ENCODE data around the gene PIGQ. TPM values are rescaled to one million over a fixed set of nuclear protein-coding genes. Genes with fewer than 3 reads are reported as not detected.

Gene PIGQ
- total RNA-seq, 1 donor from 2014 or later: 53.1 TPM

GRCh38 chr16:526181-527014 is 43.4 kb upstream of the PIGQ start:
- H3K9me3 Mint-ChIP-seq: no peaks in the 10 kb centered on the region
- H3K4me1 Mint-ChIP-seq: peaks cover 43% of the 10 kb centered on the region
- peak overlapping the region; percentile 86 for H3K4me3 Mint-ChIP-seq
- POLR2A ChIA-PET: interaction anchor here (0.6 to 1.6 kb wide), 10 partner anchors 41 to 1151 kb away, joined by 3 to 8 read pairs (median 3); partner anchors contain the start of genes JPT2, METTL26 and NHLRC4
- H3K27ac Mint-ChIP-seq: peak overlapping the region; percentile 82
- CTCF ChIA-PET: interaction anchor here (1.3 kb wide), 1 partner anchor 134 kb away, joined by 3 read pairs; no protein-coding TSS in a partner anchor
- no peak for ATAC-seq (ENCODE audit: low read depth)
- H3K36me3 Mint-ChIP-seq (ENCODE audit: low read depth): no peaks in the 10 kb centered on the region
- no peak for DNase-seq
- no peak for TF ChIP-seq CTCF (IDR thresholded peaks at IDR 0.05)
- no peaks in the 10 kb centered on the region for H3K27me3 Mint-ChIP-seq
- intact Hi-C loops (cut with micrococcal nuclease): loop anchor here (1.0 to 5.0 kb wide), 11 partner anchors 41 to 1086 kb away; partner anchors contain the start of genes AXIN1, CRAMP1, IFT140 and JMJD8

GRCh38 chr16:527015-527903 is 42.5 kb upstream of the PIGQ start, which contains the start of gene CAPN15:
Gene CAPN15 (plus strand): TSS chr16:527712. CDS start chr16:546839, 19,127 bp downstream.
- H3K27me3 Mint-ChIP-seq: no peaks in the 10 kb centered on the region
- H3K27ac Mint-ChIP-seq: peak within 1 kb of the TSS; percentile 82
- no peaks in the 10 kb centered on the region for H3K9me3 Mint-ChIP-seq
- intact Hi-C loops (cut with micrococcal nuclease): loop anchor here (1.0 to 5.0 kb wide), 11 partner anchors 40 to 1086 kb away; partner anchors contain the start of genes AXIN1, CRAMP1, IFT140 and JMJD8
- TF ChIP-seq CTCF (IDR thresholded peaks at IDR 0.05): no peak
- DNase-seq (peak; percentile 91), ATAC-seq (ENCODE audit: low read depth) (peak; percentile 81)
- POLR2A ChIA-PET: interaction anchor here (0.6 to 1.6 kb wide), 11 partner anchors 9 to 1151 kb away, joined by 3 to 8 read pairs (median 3); partner anchors contain the start of genes JPT2, METTL26 and NHLRC4
- peaks cover 43% of the 10 kb centered on the region for H3K4me1 Mint-ChIP-seq
- peak within 1 kb of the TSS; percentile 86 for H3K4me3 Mint-ChIP-seq
- CTCF ChIA-PET: no interaction called here
- no peaks in the 10 kb centered on the region for H3K36me3 Mint-ChIP-seq (ENCODE audit: low read depth)

GRCh38 chr16:528111-529011 is 41.4 kb upstream of the PIGQ start:
- ChIA-PET CTCF (no interaction called here), POLR2A (interaction anchor here (0.6 to 1.2 kb wide), 3 partner anchors 8 to 336 kb away, joined by 3 to 6 read pairs (median 3); no protein-coding TSS in a partner anchor)
- Mint-ChIP-seq H3K27me3 (no peaks in the 10 kb centered on the region), H3K36me3 (ENCODE audit: low read depth) (no peaks in the 10 kb centered on the region), H3K9me3 (no peaks in the 10 kb centered on the region), H3K4me1 (peaks cover 43% of the 10 kb centered on the region), H3K27ac (peak overlapping the region; percentile 78), H3K4me3 (peak overlapping the region; percentile 84)
- no peak for TF ChIP-seq CTCF (IDR thresholded peaks at IDR 0.05)
- DNase-seq (peak; percentile 35), ATAC-seq (ENCODE audit: low read depth) (no peak)
- intact Hi-C loops (cut with micrococcal nuclease): loop anchor here (5.0 kb wide), 5 partner anchors 39 to 391 kb away; partner anchors contain the start of genes NHLRC4, NPRL3, PGAP6 and PIGQ

- no peak for TF ChIP-seq CTCF (IDR thresholded peaks at IDR 0.05)
- no peaks in the 10 kb centered on the region for H3K36me3 Mint-ChIP-seq (ENCODE audit: low read depth)
- peak overlapping the region; percentile 84 for H3K4me3 Mint-ChIP-seq
- DNase-seq (no peak), ATAC-seq (ENCODE audit: low read depth) (no peak)
- ChIA-PET POLR2A (interaction anchor here (0.6 to 0.7 kb wide), 2 partner anchors 8 to 337 kb away, joined by 3 to 6 read pairs; no protein-coding TSS in a partner anchor), CTCF (no interaction called here)
- intact Hi-C loops (cut with micrococcal nuclease): loop anchor here (5.0 kb wide), 5 partner anchors 38 to 392 kb away; partner anchors contain the start of genes NHLRC4, NPRL3, PGAP6 and PIGQ
- H3K27ac Mint-ChIP-seq: no peak overlapping the region
- peaks cover 40% of the 10 kb centered on the region for H3K4me1 Mint-ChIP-seq
- H3K27me3 Mint-ChIP-seq: no peaks in the 10 kb centered on the region
- H3K9me3 Mint-ChIP-seq: no peaks in the 10 kb centered on the region
These were observed 40.7 kb upstream of the PIGQ start for GRCh38 chr16:529012-529575.
